Memory B cell (primary cell): ENCODE measurements around the gene PI4K2B.
A peak's percentile ranks its signal among the peaks of the same experiment; 100 is the strongest.
"Not testable (repeated sequence)": the region's sequence is repeated elsewhere in the genome, so short reads cannot be mapped to it uniquely, and the experiment has no call there.

ENCODE experiments used
- ATAC-seq: fragments of 150-1000 bp; cut with Tn5 transposase; 2 replicates; pipeline ENCODE4 v1.10.0; 2021; ENCODE audit warnings: low read depth, mild to moderate bottlenecking, moderate library complexity
- DNase-seq, 2 donors: peaks; one replicate each; pipeline ENCODE4 v3.0.0; 2022; ENCODE audit warnings: low spot score in 2 of 2
- H3K27ac Mint-ChIP-seq: one replicate; pipeline ENCODE4 v1.8.0; 2022; ENCODE audit warnings: mild to moderate bottlenecking, moderate library complexity, mixed read lengths
- H3K27me3 Mint-ChIP-seq: one replicate; pipeline ENCODE4 v1.8.0; 2022; ENCODE audit warnings: mixed read lengths
- H3K36me3 Mint-ChIP-seq: one replicate; pipeline ENCODE4 v1.8.0; 2022; ENCODE audit warnings: mild to moderate bottlenecking, mixed read lengths
- H3K4me1 Mint-ChIP-seq: one replicate; pipeline ENCODE4 v1.8.0; 2022; ENCODE audit warnings: mixed read lengths
- H3K4me3 Mint-ChIP-seq: one replicate; pipeline ENCODE4 v1.8.0; 2022; ENCODE audit warnings: mild to moderate bottlenecking, moderate library complexity, mixed read lengths
- H3K9me3 Mint-ChIP-seq: one replicate; pipeline ENCODE4 v1.8.0; 2022; ENCODE audit warnings: mixed read lengths

Gene PI4K2B

GRCh38 chr4:25233194-25233593, 639 bp upstream of the PI4K2B start:
- Mint-ChIP-seq H3K27me3 (no peaks in the 10 kb centered on the region), H3K4me3 (peak overlapping the region; percentile 94), H3K4me1 (peaks cover 18% of the 10 kb centered on the region), H3K27ac (peak overlapping the region; percentile 96), H3K36me3 (peaks cover 12% of the 10 kb centered on the region), H3K9me3 (peaks cover 13% of the 10 kb centered on the region)
- no peak for ATAC-seq
- DNase-seq: no peak

- H3K4me3 Mint-ChIP-seq: peak overlapping the region; percentile 93
- peaks cover 21% of the 10 kb centered on the region for H3K4me1 Mint-ChIP-seq
Observed at GRCh38 chr4:25234390-25235370, 847 bp downstream of the PI4K2B start.

GRCh38 chr4:25235401-25235800, 1.6 kb downstream of the PI4K2B start:
- Mint-ChIP-seq H3K9me3 (peaks cover 5% of the 10 kb centered on the region), H3K4me3 (peak overlapping the region; percentile 93), H3K27ac (peak overlapping the region; percentile 96), H3K27me3 (no peaks in the 10 kb centered on the region), H3K36me3 (peaks cover 2% of the 10 kb centered on the region), H3K4me1 (peaks cover 28% of the 10 kb centered on the region)
- ATAC-seq (no peak), DNase-seq (no peak)

More at GRCh38 chr4:25234390-25235370, 847 bp downstream of the PI4K2B start:
- Mint-ChIP-seq H3K36me3 (peaks cover 2% of the 10 kb centered on the region), H3K27me3 (no peaks in the 10 kb centered on the region), H3K9me3 (peaks cover 5% of the 10 kb centered on the region), H3K27ac (peak overlapping the region; percentile 96)
- ATAC-seq (peak; percentile 47), DNase-seq (peak; percentile 18 to 65)

- H3K9me3 Mint-ChIP-seq, H3K27me3 Mint-ChIP-seq, DNase-seq, H3K36me3 Mint-ChIP-seq, ATAC-seq, H3K4me3 Mint-ChIP-seq: not testable (repeated sequence)
- Mint-ChIP-seq H3K27ac (peak overlapping the region; percentile 96), H3K4me1 (peaks cover 33% of the 10 kb centered on the region)
Observed at GRCh38 chr4:25236030-25236429, 2.2 kb downstream of the PI4K2B start.

- ATAC-seq (no peak), DNase-seq (no peak)
- Mint-ChIP-seq H3K36me3 (no peaks in the 10 kb centered on the region), H3K9me3 (no peaks in the 10 kb centered on the region), H3K27ac (no peak overlapping the region), H3K4me3 (no peak overlapping the region), H3K27me3 (no peaks in the 10 kb centered on the region), H3K4me1 (peaks cover 33% of the 10 kb centered on the region)
Observed at GRCh38 chr4:25236971-25237370, 3.1 kb downstream of the PI4K2B start.

GRCh38 chr4:25238052-25238451, 4.2 kb downstream of the PI4K2B start:
- peaks cover 35% of the 10 kb centered on the region for H3K4me1 Mint-ChIP-seq
- H3K9me3 Mint-ChIP-seq: no peaks in the 10 kb centered on the region
- ATAC-seq (no peak), DNase-seq (no peak)
- no peak overlapping the region for H3K4me3 Mint-ChIP-seq
- H3K27me3 Mint-ChIP-seq: no peaks in the 10 kb centered on the region
- H3K27ac Mint-ChIP-seq: no peak overlapping the region
- H3K36me3 Mint-ChIP-seq: no peaks in the 10 kb centered on the region

- ATAC-seq, H3K27me3 Mint-ChIP-seq, DNase-seq, H3K36me3 Mint-ChIP-seq, H3K9me3 Mint-ChIP-seq, H3K4me3 Mint-ChIP-seq: not testable (repeated sequence)
- peak overlapping the region; percentile 46 for H3K27ac Mint-ChIP-seq
- peaks cover 33% of the 10 kb centered on the region for H3K4me1 Mint-ChIP-seq
Observed at GRCh38 chr4:25239528-25239927, 5.7 kb downstream of the PI4K2B start.

- H3K36me3 Mint-ChIP-seq, H3K27me3 Mint-ChIP-seq, H3K9me3 Mint-ChIP-seq: not testable (repeated sequence)
- Mint-ChIP-seq H3K4me3 (peak overlapping the region; percentile 41), H3K27ac (peak overlapping the region; percentile 26), H3K4me1 (peaks cover 26% of the 10 kb centered on the region)
- DNase-seq (peak; percentile 19 to 38), ATAC-seq (peak; percentile 45)
Observed at GRCh38 chr4:25240754-25241210, 6.9 kb downstream of the PI4K2B start.

GRCh38 chr4:25242195-25242594, 8.4 kb downstream of the PI4K2B start:
- not testable (repeated sequence) for DNase-seq, H3K27ac Mint-ChIP-seq, ATAC-seq, H3K27me3 Mint-ChIP-seq, H3K4me3 Mint-ChIP-seq, H3K36me3 Mint-ChIP-seq, H3K9me3 Mint-ChIP-seq
- H3K4me1 Mint-ChIP-seq: peaks cover 25% of the 10 kb centered on the region

- peaks cover 3% of the 10 kb centered on the region for H3K9me3 Mint-ChIP-seq
- H3K27ac Mint-ChIP-seq: no peak overlapping the region
- H3K27me3 Mint-ChIP-seq: no peaks in the 10 kb centered on the region
- DNase-seq (no peak), ATAC-seq (no peak)
- peaks cover 17% of the 10 kb centered on the region for H3K36me3 Mint-ChIP-seq
- H3K4me3 Mint-ChIP-seq: no peak overlapping the region
- peaks cover 23% of the 10 kb centered on the region for H3K4me1 Mint-ChIP-seq
Observed at GRCh38 chr4:25245181-25245580, 11.3 kb downstream of the PI4K2B start.

GRCh38 chr4:25246680-25247611, 13.1 kb downstream of the PI4K2B start:
- peaks cover 5% of the 10 kb centered on the region for H3K9me3 Mint-ChIP-seq
- H3K27ac Mint-ChIP-seq: no peak overlapping the region
- peaks cover 27% of the 10 kb centered on the region for H3K4me1 Mint-ChIP-seq
- no peaks in the 10 kb centered on the region for H3K27me3 Mint-ChIP-seq
- peaks cover 23% of the 10 kb centered on the region for H3K36me3 Mint-ChIP-seq
- H3K4me3 Mint-ChIP-seq: no peak overlapping the region
- ATAC-seq (no peak), DNase-seq (no peak)

- Mint-ChIP-seq H3K4me1 (peaks cover 28% of the 10 kb centered on the region), H3K36me3 (peaks cover 23% of the 10 kb centered on the region)
- not testable (repeated sequence) for H3K27me3 Mint-ChIP-seq, ATAC-seq, H3K4me3 Mint-ChIP-seq, H3K27ac Mint-ChIP-seq, H3K9me3 Mint-ChIP-seq, DNase-seq
Observed at GRCh38 chr4:25248875-25249274, 15.0 kb downstream of the PI4K2B start.

- Mint-ChIP-seq H3K36me3 (peaks cover 23% of the 10 kb centered on the region), H3K4me1 (peaks cover 28% of the 10 kb centered on the region)
- not testable (repeated sequence) for H3K4me3 Mint-ChIP-seq, H3K9me3 Mint-ChIP-seq, H3K27ac Mint-ChIP-seq, ATAC-seq, DNase-seq, H3K27me3 Mint-ChIP-seq
Observed at GRCh38 chr4:25249494-25249893, 15.7 kb downstream of the PI4K2B start.
